H9 (cell line): ENCODE results near the gene LRRC63. TPM values are rescaled to one million over a fixed set of nuclear protein-coding genes. Genes with fewer than 3 reads are reported as not detected.

ENCODE experiments used
- DNase-seq: peaks from one replicate; pipeline ENCODE4 v3.0.0-alpha.2; 2017
- H2AFZ ChIP-seq: one replicate; pipeline ENCODE4 v1.6.1; 2013; ENCODE audit warnings: mild to moderate bottlenecking, low read length, control low read depth, moderate library complexity
- H2AK5ac ChIP-seq: 2 replicates; pipeline ENCODE4 v1.6.1; 2013; ENCODE audit warnings: low read length, control low read depth, mixed read lengths; ENCODE audit not compliant: insufficient read length
- H2BK120ac ChIP-seq: one replicate; pipeline ENCODE4 v1.6.1; 2013; ENCODE audit warnings: low read depth, mild to moderate bottlenecking, low read length, control low read depth, inconsistent platforms; ENCODE audit not compliant: poor library complexity, severe bottlenecking
- H2BK12ac ChIP-seq: 2 replicates; pipeline ENCODE4 v1.6.1; 2013; ENCODE audit warnings: low read length, control low read depth, mixed read lengths, low read depth; ENCODE audit not compliant: insufficient read length
- H2BK15ac ChIP-seq: 2 replicates; pipeline ENCODE4 v1.6.1; 2013; ENCODE audit warnings: low read depth, low read length, control low read depth
- H2BK20ac ChIP-seq: one replicate; pipeline ENCODE4 v1.6.1; 2013; ENCODE audit warnings: low read depth, mild to moderate bottlenecking, low read length, control low read depth, inconsistent platforms; ENCODE audit not compliant: poor library complexity, severe bottlenecking
- H2BK5ac ChIP-seq: 2 replicates; pipeline ENCODE4 v1.6.1; 2013; ENCODE audit warnings: low read length, control low read depth, mixed read lengths; ENCODE audit not compliant: insufficient read length
- H3K14ac ChIP-seq: 2 replicates; pipeline ENCODE4 v1.6.1; 2013; ENCODE audit warnings: low read length, control low read depth; ENCODE audit not compliant: insufficient read depth
- H3K18ac ChIP-seq: 2 replicates; pipeline ENCODE4 v1.6.1; 2013; ENCODE audit warnings: low read depth, mild to moderate bottlenecking, mixed read lengths, low read length, control low read depth; ENCODE audit not compliant: insufficient read length
- H3K23ac ChIP-seq: 2 replicates; pipeline ENCODE4 v1.6.1; 2013; ENCODE audit warnings: low read length, control low read depth, mixed read lengths, low read depth; ENCODE audit not compliant: insufficient read length
- H3K23me2 ChIP-seq: 2 replicates; pipeline ENCODE4 v1.6.1; 2013; ENCODE audit warnings: low read depth, mild to moderate bottlenecking, mixed read lengths, low read length, control low read depth; ENCODE audit not compliant: insufficient read length, poor library complexity, severe bottlenecking
- H3K27ac ChIP-seq: 2 replicates; pipeline ENCODE4 v1.5.1; 2013; ENCODE audit warnings: low read length, control low read depth, mixed read lengths, low read depth; ENCODE audit not compliant: insufficient read length
- H3K27me3 ChIP-seq: 2 replicates; pipeline ENCODE4 v1.6.1; 2013; ENCODE audit warnings: low read length, control low read depth, inconsistent platforms; ENCODE audit not compliant: insufficient read depth
- H3K4ac ChIP-seq: 2 replicates; pipeline ENCODE4 v1.6.1; 2013; ENCODE audit warnings: low read depth, mild to moderate bottlenecking, control low read depth, inconsistent platforms, low read length, moderate library complexity
- H3K4me1 ChIP-seq: 2 replicates; pipeline ENCODE4 v1.6.1; 2013; ENCODE audit warnings: low read length, control low read depth, inconsistent platforms; ENCODE audit not compliant: insufficient read depth
- H3K4me2 ChIP-seq: 2 replicates; pipeline ENCODE4 v1.6.1; 2013; ENCODE audit warnings: low read length, control low read depth, mixed read lengths; ENCODE audit not compliant: insufficient read length, insufficient read depth
- H3K56ac ChIP-seq: 2 replicates; pipeline ENCODE4 v1.6.1; 2013; ENCODE audit warnings: low read depth, mild to moderate bottlenecking, mixed read lengths, low read length, control low read depth; ENCODE audit not compliant: insufficient read length
- H3K79me1 ChIP-seq: 2 replicates; pipeline ENCODE4 v1.6.1; 2013; ENCODE audit warnings: low read depth, mild to moderate bottlenecking, moderate library complexity, low read length, control low read depth, inconsistent platforms; ENCODE audit not compliant: insufficient read depth, poor library complexity, severe bottlenecking
- H3K79me2 ChIP-seq: 2 replicates; pipeline ENCODE4 v1.6.1; 2013; ENCODE audit warnings: low read length, control low read depth, inconsistent platforms; ENCODE audit not compliant: insufficient read depth
- H3K9ac ChIP-seq: 2 replicates; pipeline ENCODE4 v1.6.1; 2013; ENCODE audit warnings: low read length, control low read depth, mixed read lengths; ENCODE audit not compliant: insufficient read length; ENCODE audit errors: extremely low read depth
- H3K9me3 ChIP-seq: one replicate; pipeline ENCODE4 v1.6.1; 2013; ENCODE audit warnings: low read depth, low read length, inconsistent platforms; ENCODE audit not compliant: control insufficient read depth
- H3T11ph ChIP-seq: one replicate; pipeline ENCODE4 v1.6.1; 2013; ENCODE audit warnings: mild to moderate bottlenecking, low read length, control low read depth, inconsistent platforms
- H4K20me1 ChIP-seq: one replicate; pipeline ENCODE4 v1.6.1; 2013; ENCODE audit not compliant: control insufficient read depth, insufficient read length, insufficient read depth
- H4K5ac ChIP-seq: 2 replicates; pipeline ENCODE4 v1.6.1; 2013; ENCODE audit warnings: low read depth, mild to moderate bottlenecking, mixed read lengths, low read length, control low read depth; ENCODE audit not compliant: insufficient read length
- H4K8ac ChIP-seq: replicated peaks from 2 replicates; pipeline ENCODE4 v1.6.1; 2013; ENCODE audit warnings: low read length, control low read depth, mixed read lengths, low read depth; ENCODE audit not compliant: insufficient read length
- H4K91ac ChIP-seq: 2 replicates; pipeline ENCODE4 v1.6.1; 2013; ENCODE audit warnings: low read depth, mild to moderate bottlenecking, moderate library complexity, mixed read lengths, low read length, control low read depth; ENCODE audit not compliant: insufficient read length
- H3K27ac Mint-ChIP-seq, 3 experiments: 2 replicates in 2 of 3; 3 replicates in 1 of 3; pipeline ENCODE4 v1.8.0; 2020 to 2021; ENCODE audit warnings: mixed read lengths in 3 of 3, mild to moderate bottlenecking in 1 of 3, moderate library complexity in 1 of 3
- H3K27me3 Mint-ChIP-seq: 2 replicates; pipeline ENCODE4 v1.8.0; 2021; ENCODE audit warnings: low read depth, mild to moderate bottlenecking, moderate library complexity, mixed read lengths
- H3K36me3 Mint-ChIP-seq, 3 experiments: 2 replicates in 2 of 3; 3 replicates in 1 of 3; pipeline ENCODE4 v1.8.0; 2020 to 2021; ENCODE audit warnings: low read depth in 3 of 3, mixed read lengths in 3 of 3; ENCODE audit not compliant: insufficient read depth in 1 of 3
- H3K4me1 Mint-ChIP-seq, 2 experiments: 2 replicates each; pipeline ENCODE4 v1.8.0; 2020; ENCODE audit warnings: mixed read lengths in 2 of 2
- H3K4me3 Mint-ChIP-seq, 2 experiments: 2 replicates in 1 of 2; 3 replicates in 1 of 2; pipeline ENCODE4 v1.8.0; 2020 to 2021; ENCODE audit warnings: mild to moderate bottlenecking in 2 of 2, mixed read lengths in 2 of 2, moderate library complexity in 1 of 2
- H3K9me3 Mint-ChIP-seq, 2 experiments: 2 replicates in 1 of 2; 3 replicates in 1 of 2; pipeline ENCODE4 v1.8.0; 2020; ENCODE audit warnings: mild to moderate bottlenecking in 2 of 2, mixed read lengths in 2 of 2, moderate library complexity in 1 of 2
- CTCF ChIP-seq: fragments of 200-600 bp; sonication (generic); conservative IDR thresholded peaks from 3 replicates; pipeline ENCODE4 v1.8.0; 2021; ENCODE audit warnings: antibody characterized with exemption, mild to moderate bottlenecking
- WGBS: extraction: QIAGEN DNeasy Blood & Tissue Kit; methylation state at CpG from one replicate; pipeline ENCODE4 v1.1.7; 2013; ENCODE audit warnings: missing lambda C conversion rate, low lambda C conversion rate, mixed read lengths; ENCODE audit not compliant: insufficient read length; ENCODE audit errors: extremely low coverage; 5-methylcytosine and 5-hydroxymethylcytosine counted together
- total RNA-seq: library from RNA; stranded (reverse); gene quantifications from 2 replicates; pipeline ENCODE4 v1.2.1, GENCODE V29; 2021

Gene LRRC63
- total RNA-seq, 1 experiment from 2014 or later = not detected

GRCh38 chr13:46181377-46181839, 30.3 kb upstream of the LRRC63 start:
- no peak overlapping the region for H3K4ac ChIP-seq
- no peak overlapping the region for H3K4me2 ChIP-seq
- H3K9ac ChIP-seq = no peak overlapping the region
- no peak overlapping the region for H2BK20ac ChIP-seq
- no peak overlapping the region for H3K56ac ChIP-seq
- no peak for TF ChIP-seq CTCF
- no peaks in the 10 kb centered on the region for H3K79me2 ChIP-seq
- no peak overlapping the region for H4K91ac ChIP-seq
- no peak overlapping the region for H2BK120ac ChIP-seq
- H2AK5ac ChIP-seq = no peak overlapping the region
- H2AFZ ChIP-seq = no peak overlapping the region
- H2BK5ac ChIP-seq = no peak overlapping the region
- H2BK12ac ChIP-seq = no peak overlapping the region
- no peak overlapping the region for H4K8ac ChIP-seq
- Mint-ChIP-seq H3K36me3 (no peaks in the 10 kb centered on the region), H3K27me3 (no peaks in the 10 kb centered on the region; the same call in 1 of the 2 replicates), H3K27ac (no peak overlapping the region), H3K4me3 (no peak overlapping the region), H3K4me1 (peaks cover 2 to 10% of the 10 kb centered on the region in 2 experiments), H3K9me3 (no peaks in the 10 kb centered on the region)
- H3K27me3 ChIP-seq = no peaks in the 10 kb centered on the region
- no peaks in the 10 kb centered on the region for H3K23me2 ChIP-seq
- peaks cover 3% of the 10 kb centered on the region; the same call in 1 of the 2 replicates for H3K4me1 ChIP-seq
- no peak for DNase-seq
- no peak overlapping the region for H3K18ac ChIP-seq
- H3K14ac ChIP-seq = no peak overlapping the region
- no peak overlapping the region for H3K27ac ChIP-seq
- no peak overlapping the region for H3K23ac ChIP-seq
- H3K9me3 ChIP-seq = no peaks in the 10 kb centered on the region
- H3T11ph ChIP-seq = no peak overlapping the region
- no CpG with 5 or more reads among the region's 5 CpGs for WGBS
- no peak overlapping the region for H4K5ac ChIP-seq
- H4K20me1 ChIP-seq = no peaks in the 10 kb centered on the region
- H2BK15ac ChIP-seq = no peak overlapping the region
- H3K79me1 ChIP-seq = no peaks in the 10 kb centered on the region
